ENCODE results near the gene MT1G.
"Not testable (repeated sequence)": the region's sequence is repeated elsewhere in the genome, so short reads cannot be mapped to it uniquely, and the experiment has no call there.

The MT1G gene

GRCh38 chr16:56667581-56668571 is at the start of gene MT1G:
Gene MT1G (minus strand): TSS chr16:56668065. CDS start chr16:56667993, 72 bp downstream.
- no peak for TF ChIP-seq CTCF (conservative IDR thresholded peaks at IDR 0.05; ENCODE audit: control insufficient read depth, insufficient read depth, low read depth, low read length)
- no peak within 1 kb of the TSS for H3K4me3 ChIP-seq (ENCODE audit: control insufficient read depth, low read depth, low read length)
- no peak for DNase-seq (ENCODE audit: low read depth)

- DNase-seq (ENCODE audit: low read depth); H3K4me3 ChIP-seq (ENCODE audit: control insufficient read depth, low read depth, low read length): not testable (repeated sequence)
Observed at GRCh38 chr16:56717532-56717931, 49.7 kb upstream of the MT1G start.

- no peak for TF ChIP-seq CTCF (conservative IDR thresholded peaks at IDR 0.05; ENCODE audit: control insufficient read depth, insufficient read depth, low read depth, low read length)
- DNase-seq (ENCODE audit: low read depth): no peak
Observed at GRCh38 chr16:56716761-56717160, 48.9 kb upstream of the MT1G start.

GRCh38 chr16:56715126-56715525 is 47.3 kb upstream of the MT1G start:
- DNase-seq (ENCODE audit: low read depth): no peak
- TF ChIP-seq CTCF (conservative IDR thresholded peaks at IDR 0.05; ENCODE audit: control insufficient read depth, insufficient read depth, low read depth, low read length): no peak
- H3K4me3 ChIP-seq (ENCODE audit: control insufficient read depth, low read depth, low read length): no peak overlapping the region

More at GRCh38 chr16:56716761-56717160, 48.9 kb upstream of the MT1G start:
- H3K4me3 ChIP-seq (ENCODE audit: control insufficient read depth, low read depth, low read length): no peak overlapping the region

- no peak for TF ChIP-seq CTCF (conservative IDR thresholded peaks at IDR 0.05; ENCODE audit: control insufficient read depth, insufficient read depth, low read depth, low read length)
- H3K4me3 ChIP-seq (ENCODE audit: control insufficient read depth, low read depth, low read length): no peak overlapping the region
- DNase-seq (ENCODE audit: low read depth): no peak
Observed at GRCh38 chr16:56713794-56714193, 45.9 kb upstream of the MT1G start.

- H3K4me3 ChIP-seq (ENCODE audit: control insufficient read depth, low read depth, low read length): no peak overlapping the region
- DNase-seq (ENCODE audit: low read depth): no peak
- no peak for TF ChIP-seq CTCF (conservative IDR thresholded peaks at IDR 0.05; ENCODE audit: control insufficient read depth, insufficient read depth, low read depth, low read length)
Observed at GRCh38 chr16:56711862-56712261, 44.0 kb upstream of the MT1G start.

- H3K4me3 ChIP-seq (ENCODE audit: control insufficient read depth, low read depth, low read length): no peak overlapping the region
Observed at GRCh38 chr16:56710181-56710737, 42.4 kb upstream of the MT1G start.

More at GRCh38 chr16:56710181-56710737, 42.4 kb upstream of the MT1G start:
- no peak for TF ChIP-seq CTCF (conservative IDR thresholded peaks at IDR 0.05; ENCODE audit: control insufficient read depth, insufficient read depth, low read depth, low read length)
- DNase-seq (ENCODE audit: low read depth): no peak
